Transverse colon (tissue), 4 donors: Measurements from ENCODE around the gene OPA1. TPM values are rescaled to one million over a fixed set of nuclear protein-coding genes. Genes with fewer than 3 reads are reported as not detected.

ENCODE experiments used
- DNase-seq: peaks from one replicate; pipeline ENCODE4 v3.0.0-alpha.2; 2019
- H3K27ac ChIP-seq, 4 donors: fragments of 200-600 bp; sonication (generic); 2 replicates each; pipeline ENCODE4 v1.5.1; 2016 to 2018; ENCODE audit warnings: inconsistent platforms in 4 of 4
- H3K27me3 ChIP-seq: fragments of 200-600 bp; sonication (generic); 2 replicates; pipeline ENCODE4 v1.5.1; 2017; ENCODE audit warnings: inconsistent platforms
- H3K36me3 ChIP-seq, 4 donors: fragments of 200-600 bp; sonication (generic); 2 replicates each; pipeline ENCODE4 v1.5.1; 2017 to 2019; ENCODE audit warnings: inconsistent platforms in 4 of 4
- H3K4me1 ChIP-seq, 4 donors: fragments of 200-600 bp; sonication (generic); 2 replicates each; pipeline ENCODE4 v1.5.1; 2017 to 2020; ENCODE audit warnings: inconsistent platforms in 4 of 4
- H3K4me3 ChIP-seq, 4 donors: fragments of 200-600 bp; sonication (generic); 1 replicate in 1 of 4; 2 replicates in 3 of 4; pipeline versions ENCODE4 v1.5.1 to v1.6.1; 2017 to 2019; ENCODE audit warnings: inconsistent platforms in 4 of 4
- H3K9me3 ChIP-seq, 2 donors: fragments of 200-600 bp; sonication (generic); 2 replicates each; pipeline ENCODE4 v1.5.1; 2017 to 2019; ENCODE audit warnings: inconsistent platforms in 2 of 2
- CTCF ChIP-seq, 5 experiments: fragments of 200-600 bp in 3 of 5; fragments of 450-650 bp in 2 of 5; sonication (generic) in 3 of 5; IDR thresholded peaks; 1 replicate in 2 of 5; 2 replicates in 3 of 5; pipeline ENCODE4 v1.5.1; 2016 to 2017; ENCODE audit warnings: antibody characterized with exemption in 5 of 5, inconsistent platforms in 3 of 5, mild to moderate bottlenecking in 2 of 5, moderate library complexity in 1 of 5
- EP300 ChIP-seq: sonication (generic); formaldehyde crosslinking; IDR thresholded peaks from one replicate; pipeline ENCODE4 v1.6.1; 2017; ENCODE audit warnings: antibody characterized with exemption, low read depth
- POLR2A ChIP-seq: fragments of 450-650 bp; IDR thresholded peaks from one replicate; pipeline ENCODE4 v1.6.1; 2016; ENCODE audit warnings: antibody characterized with exemption, mild to moderate bottlenecking, moderate library complexity
- POLR2AphosphoS5 ChIP-seq, 3 donors: sonication (generic); formaldehyde crosslinking; IDR thresholded peaks; one replicate each; pipeline ENCODE4 v1.6.1; 2016; ENCODE audit warnings: antibody characterized with exemption in 3 of 3
- WGBS, 2 donors: methylation state at CpG; one replicate each; pipeline ENCODE4 v1.1.5; 2018; ENCODE audit warnings: low coverage in 1 of 2; 5-methylcytosine and 5-hydroxymethylcytosine counted together
- in situ Hi-C, 4 donors: fragments of 200-750 bp; cut with MboI; loops; one replicate each; pipeline versions ENCODE4 v1.15.0 to v1.15.1; 2017; ENCODE audit warnings: low sequenced_read_pairs in 3 of 4, low pct_ligation_motif_present in 1 of 4, low pct_unique_long_range_greater_than_20kb in 1 of 4
- intact Hi-C: fragments of 100-400 bp; cut with DNase I; formaldehyde crosslinking; loops from one replicate; pipeline ENCODE4 v1.15.1; 2023; ENCODE audit warnings: low total_unique reads
- total RNA-seq, 4 donors: library from RNA; depleted of rRNA; stranded (reverse); fragments of >200 nt; gene quantifications; one replicate each; pipeline ENCODE4 v1.1.0, GENCODE V29; 2016

The OPA1 gene
- total RNA-seq, 4 donors from 2014 or later, result 56.9 to 92.4 (median 69.8) TPM

GRCh38 chr3:193560870-193561269, 32.1 kb upstream of the OPA1 start:
- TF ChIP-seq POLR2A (no peak), POLR2AphosphoS5 (IDR thresholded peaks at IDR 0.05) (no peak), EP300 (no peak), CTCF (IDR thresholded peaks at IDR 0.05) (no peak)

GRCh38 chr3:193563426-193563825, 29.6 kb upstream of the OPA1 start:
- no peak overlapping the region for H3K4me3 ChIP-seq
- H3K4me1 ChIP-seq, result no peaks in the 10 kb centered on the region
- H3K9me3 ChIP-seq, result no peaks in the 10 kb centered on the region
- TF ChIP-seq EP300, result no peak
- TF ChIP-seq POLR2AphosphoS5 (IDR thresholded peaks at IDR 0.05), result no peak
- no peak for TF ChIP-seq CTCF (IDR thresholded peaks at IDR 0.05)
- no peaks in the 10 kb centered on the region for H3K27me3 ChIP-seq
- H3K36me3 ChIP-seq, result no peaks in the 10 kb centered on the region
- intact Hi-C loops (no loop called here), in situ Hi-C loops (loop anchor here (5.0 to 25.0 kb wide), 8 partner anchors 101 to 1101 kb away; no protein-coding TSS in a partner anchor)
- WGBS, 2 donors, result 81 to 92% methylated on average over 3 of the region's 3 CpGs
- DNase-seq, result no peak
- H3K27ac ChIP-seq, result no peak overlapping the region

More at GRCh38 chr3:193560870-193561269, 32.1 kb upstream of the OPA1 start:
- Histone ChIP-seq H3K9me3 (no peaks in the 10 kb centered on the region), H3K36me3 (no peaks in the 10 kb centered on the region), H3K4me1 (peaks cover 0 to 14% (median 10%) of the 10 kb centered on the region in 4 donors), H3K27ac (no peak overlapping the region), H3K27me3 (no peaks in the 10 kb centered on the region), H3K4me3 (no peak overlapping the region)
- no peak for DNase-seq
- in situ Hi-C loops (loop anchor here (5.0 to 25.0 kb wide), 8 partner anchors 99 to 1099 kb away; no protein-coding TSS in a partner anchor), intact Hi-C loops (no loop called here)
- WGBS, 2 donors, result 58 to 80% methylated on average over 2 to 4 of the region's 4 CpGs

GRCh38 chr3:193564012-193564411, 29.0 kb upstream of the OPA1 start:
- Histone ChIP-seq H3K36me3 (no peaks in the 10 kb centered on the region), H3K27ac (no peak overlapping the region), H3K27me3 (no peaks in the 10 kb centered on the region), H3K9me3 (no peaks in the 10 kb centered on the region), H3K4me3 (no peak overlapping the region), H3K4me1 (no peaks in the 10 kb centered on the region)
- WGBS, 2 donors, result 54% methylated on average over 1 of the region's 1 CpG; no CpG with 5 or more reads in 1 of the 2 donors
- TF ChIP-seq EP300 (no peak), POLR2AphosphoS5 (IDR thresholded peaks at IDR 0.05) (no peak), POLR2A (no peak), CTCF (IDR thresholded peaks at IDR 0.05) (peak in 4 of 5 experiments; percentile 7 to 44 (median 24))
- in situ Hi-C loops, result loop anchor here (5.0 to 25.0 kb wide), 8 partner anchors 102 to 1102 kb away; no protein-coding TSS in a partner anchor
- peak; percentile 50 for DNase-seq
- intact Hi-C loops, result no loop called here

- no peak overlapping the region for H3K4me3 ChIP-seq
- intact Hi-C loops, result no loop called here
- H3K4me1 ChIP-seq, result no peaks in the 10 kb centered on the region
- TF ChIP-seq POLR2AphosphoS5 (IDR thresholded peaks at IDR 0.05), result no peak
- TF ChIP-seq CTCF (IDR thresholded peaks at IDR 0.05), result no peak
- no peak for TF ChIP-seq POLR2A
- TF ChIP-seq EP300, result no peak
- in situ Hi-C loops, result loop anchor here in 3 of 4 donors (5.0 to 25.0 kb wide), 8 partner anchors 107 to 1107 kb away; no protein-coding TSS in a partner anchor
- no peak overlapping the region for H3K27ac ChIP-seq
- DNase-seq, result no peak
- no peaks in the 10 kb centered on the region for H3K36me3 ChIP-seq
- 83 to 85% methylated on average over 2 of the region's 2 CpGs for WGBS, 2 donors
- H3K27me3 ChIP-seq, result no peaks in the 10 kb centered on the region
- H3K9me3 ChIP-seq, result no peaks in the 10 kb centered on the region
These were observed 23.9 kb upstream of the OPA1 start for GRCh38 chr3:193569119-193569518.
